HEK293 (cell line): Measurements from ENCODE around the gene PWWP2A.

Experiments
- EGR2 ChIP-seq: fragments of 450-650 bp; formaldehyde crosslinking; IDR thresholded peaks from 2 replicates; pipeline ENCODE4 v1.5.1; 2016; ENCODE audit warnings: low read depth, missing biosample characterization, missing genetic modification characterization
- OSR2 ChIP-seq: fragments of 450-650 bp; formaldehyde crosslinking; IDR thresholded peaks from 2 replicates; pipeline ENCODE4 v1.5.1; 2016; ENCODE audit warnings: missing biosample characterization, missing genetic modification characterization
- SALL2 ChIP-seq: fragments of 450-650 bp; formaldehyde crosslinking; IDR thresholded peaks from 2 replicates; pipeline ENCODE4 v1.5.0; 2017; ENCODE audit warnings: missing biosample characterization, mild to moderate bottlenecking, missing genetic modification characterization, borderline replicate concordance
- ZBTB17 ChIP-seq: fragments of 450-650 bp; formaldehyde crosslinking; IDR thresholded peaks from 2 replicates; pipeline ENCODE4 v1.5.1; 2016; ENCODE audit warnings: missing biosample characterization, missing genetic modification characterization
- ZNF324 ChIP-seq: fragments of 450-650 bp; formaldehyde crosslinking; IDR thresholded peaks from 2 replicates; pipeline ENCODE4 v1.5.1; 2016; ENCODE audit warnings: missing biosample characterization, missing genetic modification characterization
- ZNF335 ChIP-seq: fragments of 450-650 bp; formaldehyde crosslinking; conservative IDR thresholded peaks from 2 replicates; pipeline ENCODE4 v1.5.1; 2016; ENCODE audit warnings: missing biosample characterization, missing genetic modification characterization
- ZNF366 ChIP-seq: fragments of 450-650 bp; formaldehyde crosslinking; conservative IDR thresholded peaks from 2 replicates; pipeline ENCODE4 v1.5.1; 2016; ENCODE audit warnings: missing biosample characterization, missing genetic modification characterization
- ZNF549 ChIP-seq: fragments of 450-650 bp; IDR thresholded peaks from 2 replicates; pipeline ENCODE4 v1.5.1; 2018; ENCODE audit warnings: missing biosample characterization, missing genetic modification characterization, mild to moderate bottlenecking, inconsistent platforms, moderate library complexity
- ZNF76 ChIP-seq: fragments of 450-650 bp; formaldehyde crosslinking; IDR thresholded peaks from 2 replicates; pipeline ENCODE4; 2016; ENCODE audit warnings: low read depth, missing biosample characterization, missing genetic modification characterization, borderline replicate concordance
- TF ChIP-seq, protein P1 (sequence below): fragments of 450-650 bp; formaldehyde crosslinking; IDR thresholded peaks from 2 replicates; pipeline ENCODE4 v1.5.1; 2016; ENCODE audit warnings: missing biosample characterization, missing genetic modification characterization
- TF ChIP-seq, protein P2 (sequence below): fragments of 450-650 bp; formaldehyde crosslinking; IDR thresholded peaks from 2 replicates; pipeline ENCODE4 v1.5.0; 2017; ENCODE audit warnings: missing biosample characterization, missing genetic modification characterization, borderline replicate concordance
- TF ChIP-seq, protein P3 (sequence below): fragments of 450-650 bp; formaldehyde crosslinking; IDR thresholded peaks from 2 replicates; pipeline ENCODE4 v1.5.1; 2016; ENCODE audit warnings: missing biosample characterization, missing genetic modification characterization
- TF ChIP-seq, protein P4 (sequence below): fragments of 450-650 bp; formaldehyde crosslinking; IDR thresholded peaks from 2 replicates; pipeline ENCODE4 v1.5.1; 2017; ENCODE audit warnings: missing biosample characterization, missing genetic modification characterization
- TF ChIP-seq, protein P5 (sequence below): fragments of 450-650 bp; formaldehyde crosslinking; IDR thresholded peaks from 2 replicates; pipeline ENCODE4 v1.5.1; 2016; ENCODE audit warnings: missing biosample characterization, missing genetic modification characterization

DNA sequence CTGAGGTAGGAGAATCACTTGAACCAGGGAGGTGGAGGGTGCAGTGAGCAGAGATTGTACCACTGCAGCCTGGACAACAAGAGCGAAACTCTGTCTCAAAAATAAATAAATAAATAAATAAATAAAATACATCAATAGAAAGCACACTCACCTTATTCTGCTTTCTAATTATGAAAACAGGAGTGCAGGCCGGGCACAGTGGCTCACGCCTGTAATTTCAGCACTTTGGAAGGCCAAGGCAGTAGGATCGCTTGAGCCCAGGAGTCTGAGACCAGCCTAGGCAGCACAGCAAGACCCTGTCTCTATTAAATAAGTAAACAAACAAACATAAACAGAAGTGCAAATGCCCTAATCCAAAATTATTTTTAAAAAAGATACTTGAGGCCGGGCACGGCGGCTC lies 2.3 kb downstream of the PWWP2A start:
- TF ChIP-seq, protein P1, sequence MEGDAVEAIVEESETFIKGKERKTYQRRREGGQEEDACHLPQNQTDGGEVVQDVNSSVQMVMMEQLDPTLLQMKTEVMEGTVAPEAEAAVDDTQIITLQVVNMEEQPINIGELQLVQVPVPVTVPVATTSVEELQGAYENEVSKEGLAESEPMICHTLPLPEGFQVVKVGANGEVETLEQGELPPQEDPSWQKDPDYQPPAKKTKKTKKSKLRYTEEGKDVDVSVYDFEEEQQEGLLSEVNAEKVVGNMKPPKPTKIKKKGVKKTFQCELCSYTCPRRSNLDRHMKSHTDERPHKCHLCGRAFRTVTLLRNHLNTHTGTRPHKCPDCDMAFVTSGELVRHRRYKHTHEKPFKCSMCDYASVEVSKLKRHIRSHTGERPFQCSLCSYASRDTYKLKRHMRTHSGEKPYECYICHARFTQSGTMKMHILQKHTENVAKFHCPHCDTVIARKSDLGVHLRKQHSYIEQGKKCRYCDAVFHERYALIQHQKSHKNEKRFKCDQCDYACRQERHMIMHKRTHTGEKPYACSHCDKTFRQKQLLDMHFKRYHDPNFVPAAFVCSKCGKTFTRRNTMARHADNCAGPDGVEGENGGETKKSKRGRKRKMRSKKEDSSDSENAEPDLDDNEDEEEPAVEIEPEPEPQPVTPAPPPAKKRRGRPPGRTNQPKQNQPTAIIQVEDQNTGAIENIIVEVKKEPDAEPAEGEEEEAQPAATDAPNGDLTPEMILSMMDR (tag by site-specific recombination): no peak
- TF ChIP-seq ZBTB17 (tag by site-specific recombination) (no peak), ZNF324 (tag by site-specific recombination) (no peak), ZNF335 (tag by site-specific recombination) (no peak), ZNF549 (tag by site-specific recombination) (no peak), EGR2 (tag by site-specific recombination) (no peak), ZNF76 (no peak), OSR2 (tag by site-specific recombination) (no peak), ZNF366 (tag by site-specific recombination) (no peak), SALL2 (tag by site-specific recombination) (no peak)
- TF ChIP-seq, protein P2, sequence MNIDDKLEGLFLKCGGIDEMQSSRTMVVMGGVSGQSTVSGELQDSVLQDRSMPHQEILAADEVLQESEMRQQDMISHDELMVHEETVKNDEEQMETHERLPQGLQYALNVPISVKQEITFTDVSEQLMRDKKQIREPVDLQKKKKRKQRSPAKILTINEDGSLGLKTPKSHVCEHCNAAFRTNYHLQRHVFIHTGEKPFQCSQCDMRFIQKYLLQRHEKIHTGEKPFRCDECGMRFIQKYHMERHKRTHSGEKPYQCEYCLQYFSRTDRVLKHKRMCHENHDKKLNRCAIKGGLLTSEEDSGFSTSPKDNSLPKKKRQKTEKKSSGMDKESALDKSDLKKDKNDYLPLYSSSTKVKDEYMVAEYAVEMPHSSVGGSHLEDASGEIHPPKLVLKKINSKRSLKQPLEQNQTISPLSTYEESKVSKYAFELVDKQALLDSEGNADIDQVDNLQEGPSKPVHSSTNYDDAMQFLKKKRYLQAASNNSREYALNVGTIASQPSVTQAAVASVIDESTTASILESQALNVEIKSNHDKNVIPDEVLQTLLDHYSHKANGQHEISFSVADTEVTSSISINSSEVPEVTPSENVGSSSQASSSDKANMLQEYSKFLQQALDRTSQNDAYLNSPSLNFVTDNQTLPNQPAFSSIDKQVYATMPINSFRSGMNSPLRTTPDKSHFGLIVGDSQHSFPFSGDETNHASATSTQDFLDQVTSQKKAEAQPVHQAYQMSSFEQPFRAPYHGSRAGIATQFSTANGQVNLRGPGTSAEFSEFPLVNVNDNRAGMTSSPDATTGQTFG: no peak
- TF ChIP-seq, protein P3, sequence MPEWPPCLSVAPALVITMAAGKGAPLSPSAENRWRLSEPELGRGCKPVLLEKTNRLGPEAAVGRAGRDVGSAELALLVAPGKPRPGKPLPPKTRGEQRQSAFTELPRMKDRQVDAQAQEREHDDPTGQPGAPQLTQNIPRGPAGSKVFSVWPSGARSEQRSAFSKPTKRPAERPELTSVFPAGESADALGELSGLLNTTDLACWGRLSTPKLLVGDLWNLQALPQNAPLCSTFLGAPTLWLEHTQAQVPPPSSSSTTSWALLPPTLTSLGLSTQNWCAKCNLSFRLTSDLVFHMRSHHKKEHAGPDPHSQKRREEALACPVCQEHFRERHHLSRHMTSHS: no peak
- TF ChIP-seq, protein P4, sequence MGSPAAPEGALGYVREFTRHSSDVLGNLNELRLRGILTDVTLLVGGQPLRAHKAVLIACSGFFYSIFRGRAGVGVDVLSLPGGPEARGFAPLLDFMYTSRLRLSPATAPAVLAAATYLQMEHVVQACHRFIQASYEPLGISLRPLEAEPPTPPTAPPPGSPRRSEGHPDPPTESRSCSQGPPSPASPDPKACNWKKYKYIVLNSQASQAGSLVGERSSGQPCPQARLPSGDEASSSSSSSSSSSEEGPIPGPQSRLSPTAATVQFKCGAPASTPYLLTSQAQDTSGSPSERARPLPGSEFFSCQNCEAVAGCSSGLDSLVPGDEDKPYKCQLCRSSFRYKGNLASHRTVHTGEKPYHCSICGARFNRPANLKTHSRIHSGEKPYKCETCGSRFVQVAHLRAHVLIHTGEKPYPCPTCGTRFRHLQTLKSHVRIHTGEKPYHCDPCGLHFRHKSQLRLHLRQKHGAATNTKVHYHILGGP (tag by site-specific recombination): no peak
- TF ChIP-seq, protein P5, sequence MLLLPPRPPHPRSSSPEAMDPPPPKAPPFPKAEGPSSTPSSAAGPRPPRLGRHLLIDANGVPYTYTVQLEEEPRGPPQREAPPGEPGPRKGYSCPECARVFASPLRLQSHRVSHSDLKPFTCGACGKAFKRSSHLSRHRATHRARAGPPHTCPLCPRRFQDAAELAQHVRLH (tag by site-specific recombination): no peak
